IPS-NIHi11 (cell line): ENCODE data around the gene CRTC3.
"Not testable (repeated sequence)": the region's sequence is repeated elsewhere in the genome, so short reads cannot be mapped to it uniquely, and the experiment has no call there.

Experiments
- DNase-seq: peaks from one replicate; pipeline ENCODE4 v3.0.0; 2012; ENCODE audit warnings: mixed read lengths, low spot score

The CRTC3 gene

DNA sequence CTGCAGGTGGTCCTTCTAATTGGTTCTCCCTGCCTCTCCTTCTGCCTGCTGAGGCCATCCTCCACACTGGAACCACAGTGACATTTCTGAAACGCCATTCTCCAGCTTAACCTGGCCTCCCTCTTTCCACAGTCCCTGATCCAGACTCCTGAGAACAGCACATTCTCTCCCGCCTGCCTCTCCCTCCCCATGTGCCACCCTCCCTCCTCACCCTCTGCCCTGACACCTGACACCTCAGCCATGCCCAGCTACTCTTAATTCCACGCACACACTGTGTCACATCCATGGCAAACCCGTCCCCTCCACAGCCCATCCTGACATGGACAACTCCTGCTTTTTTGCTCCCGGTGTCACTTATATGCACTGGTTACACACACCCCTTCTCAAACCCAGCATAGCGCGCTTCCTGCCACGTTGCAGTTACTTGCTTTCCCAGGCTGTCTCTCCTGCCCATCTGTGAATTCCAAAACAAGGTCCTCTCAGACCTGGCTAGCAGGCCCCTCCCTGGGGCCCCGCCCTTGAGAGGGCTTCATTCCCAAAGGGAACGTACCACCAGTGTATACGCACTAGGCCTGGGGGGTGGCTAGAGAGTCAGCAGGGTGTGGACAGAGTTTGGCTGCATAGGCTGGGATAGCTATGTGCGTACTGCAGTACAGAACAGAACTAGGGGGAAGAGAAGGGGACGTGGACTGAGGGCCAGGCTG, 94.7 kb downstream of the CRTC3 start:
- peak; percentile 35 for DNase-seq

GRCh38 chr15:90625037-90625436, 95.3 kb downstream of the CRTC3 start:
- no peak for DNase-seq

DNA sequence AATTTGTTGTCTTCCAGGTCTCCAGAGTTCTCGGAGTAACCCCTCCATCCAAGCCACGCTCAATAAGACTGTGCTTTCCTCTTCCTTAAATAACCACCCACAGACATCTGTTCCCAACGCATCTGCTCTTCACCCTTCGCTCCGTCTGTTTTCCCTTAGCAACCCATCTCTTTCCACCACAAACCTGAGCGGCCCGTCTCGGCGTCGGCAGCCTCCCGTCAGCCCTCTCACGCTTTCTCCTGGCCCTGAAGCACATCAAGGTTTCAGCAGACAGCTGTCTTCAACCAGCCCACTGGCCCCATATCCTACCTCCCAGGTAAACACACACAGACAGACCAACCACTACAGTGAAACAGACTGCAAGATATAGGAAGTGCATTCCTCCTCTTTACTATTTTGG, 99.5 kb downstream of the CRTC3 start:
- no peak for DNase-seq

DNA sequence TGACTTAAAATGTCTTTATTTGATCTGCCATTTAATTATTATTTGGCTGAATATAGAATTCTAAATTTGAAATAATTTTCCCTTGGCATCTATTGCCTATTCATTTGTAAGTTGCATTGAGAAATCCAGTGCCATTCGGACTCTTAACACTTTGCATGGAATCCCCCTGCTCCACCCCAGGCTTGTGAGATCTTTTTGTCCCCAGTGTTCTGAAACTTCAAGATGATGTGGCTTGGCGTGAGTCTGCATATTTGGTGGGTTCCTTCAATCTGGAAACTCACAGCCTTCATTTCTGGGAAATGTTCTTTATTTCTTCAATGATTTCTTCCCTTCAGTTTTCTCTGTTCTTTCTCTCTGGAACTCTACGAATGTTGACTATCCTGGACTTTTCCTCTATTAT, 103.6 kb downstream of the CRTC3 start:
- DNase-seq, result no peak

DNA sequence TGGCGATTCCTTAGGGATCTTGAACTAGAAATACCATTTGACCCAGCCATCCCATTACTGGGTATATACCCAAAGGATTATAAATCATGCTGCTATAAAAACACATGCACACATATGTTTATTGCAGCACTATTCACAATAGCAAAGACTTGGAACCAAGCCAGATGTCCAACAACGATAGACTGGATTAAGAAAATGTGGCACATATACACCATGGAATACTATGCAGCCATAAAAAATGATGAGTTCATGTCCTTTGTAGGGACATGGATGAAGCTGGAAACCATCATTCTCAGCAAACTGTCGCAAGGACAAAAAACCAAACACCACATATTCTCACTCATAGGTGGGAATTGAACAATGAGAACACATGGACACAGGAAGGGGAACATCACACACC, 107.3 kb downstream of the CRTC3 start:
- DNase-seq, result not testable (repeated sequence)

- no peak for DNase-seq
Observed at GRCh38 chr15:90637693-90638092, 108.0 kb downstream of the CRTC3 start.

- no peak for DNase-seq
Observed at GRCh38 chr15:90638201-90638691, 108.5 kb downstream of the CRTC3 start.

DNA sequence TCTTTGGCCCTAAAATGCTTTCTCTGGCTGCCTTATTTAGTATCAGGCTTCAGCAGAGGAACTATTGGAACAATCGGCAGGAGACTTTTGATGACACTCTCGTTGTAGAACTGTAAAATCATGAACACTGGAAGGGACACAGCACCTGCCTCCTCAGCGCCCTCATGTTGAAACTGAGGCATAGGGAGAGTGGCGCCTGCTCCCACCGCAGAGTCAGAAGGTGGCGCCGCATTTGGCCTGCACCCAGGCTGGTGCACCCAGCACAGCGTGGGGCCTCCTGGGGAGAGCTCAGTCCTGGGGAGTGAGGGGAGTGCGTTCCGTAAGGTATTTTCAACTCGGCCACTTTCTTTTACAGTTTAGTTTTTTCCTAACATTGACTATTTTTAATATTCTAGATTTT, 109.2 kb downstream of the CRTC3 start:
- no peak for DNase-seq

- DNase-seq, result no peak
Observed at GRCh38 chr15:90640862-90641261, 111.1 kb downstream of the CRTC3 start.

DNA sequence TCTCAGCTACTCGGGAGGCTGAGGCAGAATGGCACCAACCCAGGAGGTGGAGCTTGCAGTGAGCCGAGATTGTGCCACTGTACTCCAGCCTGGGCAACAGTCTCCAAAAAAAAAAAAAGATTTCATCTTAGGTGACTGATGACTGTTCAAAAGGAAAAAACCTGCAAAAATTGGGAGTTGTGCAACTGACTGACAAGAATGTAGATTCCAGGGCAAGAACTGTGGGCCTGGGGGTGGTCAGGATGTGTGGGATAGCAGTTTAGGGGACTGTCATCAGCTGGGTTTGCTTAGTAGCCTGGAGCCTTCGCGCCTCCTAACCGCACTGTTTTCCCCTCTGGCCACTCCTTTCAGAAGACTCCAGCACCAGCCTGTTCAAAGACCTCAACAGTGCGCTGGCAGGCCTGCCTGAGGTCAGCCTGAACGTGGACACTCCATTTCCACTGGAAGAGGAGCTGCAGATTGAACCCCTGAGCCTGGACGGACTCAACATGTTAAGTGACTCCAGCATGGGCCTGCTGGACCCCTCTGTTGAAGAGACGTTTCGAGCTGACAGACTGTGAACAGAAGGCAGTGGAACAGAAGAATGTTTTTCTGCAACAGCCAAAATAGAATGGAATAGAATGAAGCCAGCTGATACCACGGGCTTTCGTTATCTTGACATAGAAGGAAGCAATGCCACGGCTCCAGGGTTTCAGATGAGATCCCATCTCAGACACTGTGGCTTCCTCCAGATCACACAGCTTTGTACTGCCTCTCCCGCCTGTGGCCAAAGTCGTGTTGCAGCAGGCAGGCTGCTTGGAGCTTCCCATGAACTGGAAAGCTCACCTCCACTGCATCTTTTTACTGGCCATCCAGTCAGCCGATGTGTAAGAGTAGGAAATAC, 112.1 kb downstream of the CRTC3 start:
- DNase-seq, result no peak

DNA sequence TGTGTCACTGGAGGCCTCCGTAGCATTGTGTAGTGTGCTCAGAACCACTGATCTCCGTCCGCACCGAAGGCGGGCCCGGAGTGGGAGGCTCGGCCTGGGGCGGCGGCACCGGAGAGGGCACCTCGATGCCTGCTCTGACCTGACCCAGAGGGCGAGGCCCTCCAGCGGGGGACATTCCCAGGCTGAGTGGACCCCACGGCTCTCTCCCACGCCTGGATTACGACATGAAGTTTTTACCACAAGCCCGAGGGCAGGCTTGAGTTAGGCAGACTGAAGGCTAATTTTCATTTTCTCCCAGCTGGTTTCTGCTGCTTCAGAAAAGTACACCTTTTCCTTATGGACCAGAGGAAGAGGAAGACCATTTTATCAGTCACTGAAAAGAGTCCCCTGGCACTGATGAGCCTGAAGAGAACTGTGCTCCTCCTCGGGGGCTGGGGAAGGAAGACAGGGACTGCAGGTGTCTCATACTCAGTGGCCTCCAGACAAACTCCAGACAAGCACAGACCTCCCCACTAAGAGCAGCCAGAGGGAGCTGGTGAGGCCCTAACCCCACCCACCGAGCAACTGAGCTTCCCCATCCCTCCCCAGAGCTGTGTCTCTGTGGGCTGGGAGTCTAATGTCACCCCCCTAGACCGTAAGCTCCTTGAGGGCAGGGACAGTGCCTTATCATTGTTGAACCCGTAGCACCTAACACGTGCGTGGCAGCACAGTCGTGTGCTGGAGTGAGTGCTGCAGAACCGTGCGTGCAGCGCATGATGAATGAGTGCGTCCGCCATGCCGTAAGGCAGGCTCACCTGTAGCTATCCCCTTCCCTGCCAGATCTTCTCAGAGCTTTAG, 113.0 kb downstream of the CRTC3 start:
- peak; percentile 51 for DNase-seq

DNA sequence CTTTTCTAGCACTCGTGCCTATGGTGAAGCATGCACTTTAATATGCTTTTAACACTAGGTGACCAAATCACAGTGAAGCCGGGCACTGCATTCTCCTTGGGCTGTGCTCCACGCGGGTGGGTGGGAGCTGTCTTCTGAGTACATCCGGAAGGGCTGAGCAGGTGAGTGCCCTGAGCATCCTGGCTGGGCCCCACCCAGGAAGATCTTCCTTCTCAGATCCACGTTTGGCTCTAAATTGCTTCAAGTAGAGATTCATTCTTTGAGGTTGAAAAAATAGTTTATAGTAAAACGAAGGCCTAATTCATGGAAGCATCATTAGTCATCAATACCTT, 113.5 kb downstream of the CRTC3 start:
- no peak for DNase-seq

DNA sequence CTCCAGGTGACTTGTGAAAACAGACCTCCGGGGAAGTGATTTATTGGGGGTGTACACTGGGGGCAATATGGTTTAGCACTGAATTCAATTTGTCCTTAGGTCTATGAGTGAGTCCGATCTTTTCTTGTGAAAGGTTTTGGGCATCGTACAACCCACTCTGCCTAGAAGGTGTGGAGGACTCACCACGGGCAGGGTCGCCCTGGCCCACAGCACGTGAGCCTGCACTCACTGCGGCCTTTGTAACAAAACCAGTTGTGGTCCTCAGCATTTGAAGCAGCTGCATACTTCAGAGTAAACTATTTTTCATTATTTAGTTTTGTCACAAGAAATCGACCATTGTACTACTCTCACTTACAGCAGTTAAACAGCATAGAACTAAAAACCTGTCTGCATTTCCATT, 114.8 kb downstream of the CRTC3 start:
- no peak for DNase-seq

DNA sequence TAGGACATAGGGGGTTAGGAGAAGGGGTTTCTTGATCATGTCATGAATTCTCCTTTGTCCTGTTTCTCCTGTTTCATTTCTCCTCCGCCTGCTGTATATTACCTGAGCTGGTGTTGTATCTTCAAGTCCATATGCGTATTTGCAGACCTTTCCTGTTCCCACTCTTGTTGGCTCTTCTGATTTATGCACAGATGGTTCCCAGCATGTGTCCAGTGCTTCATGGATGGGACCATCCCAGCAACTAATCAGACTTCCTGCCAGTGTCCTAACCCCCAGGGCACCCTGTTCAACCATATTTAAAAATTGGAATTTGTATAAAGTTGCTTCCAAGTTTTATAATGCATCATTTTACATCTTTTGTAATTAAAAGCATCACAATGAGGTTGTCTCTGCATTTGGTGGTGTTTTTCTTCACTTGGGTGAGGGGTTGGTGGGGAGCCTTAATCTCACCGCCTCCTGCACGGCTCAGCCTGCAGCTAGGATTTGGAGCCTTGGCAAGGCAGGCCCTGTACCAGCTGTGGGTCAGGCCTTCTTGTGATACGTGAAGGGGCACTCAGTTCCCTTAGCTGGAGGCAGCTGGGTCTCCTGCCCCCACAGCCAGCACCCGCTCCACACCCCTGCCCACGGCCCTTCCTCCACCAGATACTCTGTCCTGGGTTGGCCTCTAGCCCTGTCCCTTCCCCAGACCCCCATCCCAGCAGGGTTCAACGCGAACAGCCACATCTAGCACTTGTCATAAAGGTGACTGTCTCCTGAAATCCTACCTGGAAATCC, 115.4 kb downstream of the CRTC3 start:
- DNase-seq, result no peak

- no peak for DNase-seq
Observed at GRCh38 chr15:90645873-90646575, 116.3 kb downstream of the CRTC3 start.

DNA sequence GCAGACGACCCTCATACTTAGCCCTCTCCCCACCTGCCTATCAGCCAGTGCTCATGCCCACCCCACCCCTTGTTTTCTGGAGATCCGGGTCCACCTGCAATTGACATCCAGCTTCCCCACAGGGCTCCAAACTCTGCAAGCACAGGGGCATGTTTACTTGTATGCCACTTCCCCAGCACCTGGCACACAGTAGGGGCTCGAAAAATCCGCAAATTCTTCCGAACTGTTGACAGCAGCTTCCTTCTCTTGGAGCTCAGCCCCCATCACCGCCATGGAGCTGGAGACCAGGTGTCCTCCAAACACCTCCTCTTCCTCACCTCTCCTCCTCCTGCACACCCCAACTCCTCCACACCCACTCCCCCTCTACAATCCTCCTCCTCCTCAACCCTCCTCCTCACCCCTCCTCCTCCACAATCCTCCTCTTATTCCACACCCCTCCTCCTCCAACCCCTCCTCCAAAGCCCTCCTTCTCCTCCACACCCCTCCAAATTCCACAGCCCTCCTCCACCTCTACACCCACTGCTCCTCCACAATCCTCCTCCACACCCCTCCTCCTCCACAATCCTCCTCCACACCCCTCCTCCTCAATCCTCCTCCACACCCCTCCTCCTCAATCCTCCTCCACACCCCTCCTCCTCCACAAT, 117.1 kb downstream of the CRTC3 start:
- no peak for DNase-seq

GRCh38 chr15:90647326-90647725, 117.6 kb downstream of the CRTC3 start:
- no peak for DNase-seq

GRCh38 chr15:90648137-90649070, 118.7 kb downstream of the CRTC3 start:
- DNase-seq, result peak; percentile 79
